ENCODE results near the gene ESD. TPM values are rescaled to one million over a fixed set of nuclear protein-coding genes. Genes with fewer than 3 reads are reported as not detected.

Gene ESD, protein sequence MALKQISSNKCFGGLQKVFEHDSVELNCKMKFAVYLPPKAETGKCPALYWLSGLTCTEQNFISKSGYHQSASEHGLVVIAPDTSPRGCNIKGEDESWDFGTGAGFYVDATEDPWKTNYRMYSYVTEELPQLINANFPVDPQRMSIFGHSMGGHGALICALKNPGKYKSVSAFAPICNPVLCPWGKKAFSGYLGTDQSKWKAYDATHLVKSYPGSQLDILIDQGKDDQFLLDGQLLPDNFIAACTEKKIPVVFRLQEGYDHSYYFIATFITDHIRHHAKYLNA
- total RNA-seq (ENCODE audit: low replicate concordance): 141 and 176 TPM in 2 replicates

DNA sequence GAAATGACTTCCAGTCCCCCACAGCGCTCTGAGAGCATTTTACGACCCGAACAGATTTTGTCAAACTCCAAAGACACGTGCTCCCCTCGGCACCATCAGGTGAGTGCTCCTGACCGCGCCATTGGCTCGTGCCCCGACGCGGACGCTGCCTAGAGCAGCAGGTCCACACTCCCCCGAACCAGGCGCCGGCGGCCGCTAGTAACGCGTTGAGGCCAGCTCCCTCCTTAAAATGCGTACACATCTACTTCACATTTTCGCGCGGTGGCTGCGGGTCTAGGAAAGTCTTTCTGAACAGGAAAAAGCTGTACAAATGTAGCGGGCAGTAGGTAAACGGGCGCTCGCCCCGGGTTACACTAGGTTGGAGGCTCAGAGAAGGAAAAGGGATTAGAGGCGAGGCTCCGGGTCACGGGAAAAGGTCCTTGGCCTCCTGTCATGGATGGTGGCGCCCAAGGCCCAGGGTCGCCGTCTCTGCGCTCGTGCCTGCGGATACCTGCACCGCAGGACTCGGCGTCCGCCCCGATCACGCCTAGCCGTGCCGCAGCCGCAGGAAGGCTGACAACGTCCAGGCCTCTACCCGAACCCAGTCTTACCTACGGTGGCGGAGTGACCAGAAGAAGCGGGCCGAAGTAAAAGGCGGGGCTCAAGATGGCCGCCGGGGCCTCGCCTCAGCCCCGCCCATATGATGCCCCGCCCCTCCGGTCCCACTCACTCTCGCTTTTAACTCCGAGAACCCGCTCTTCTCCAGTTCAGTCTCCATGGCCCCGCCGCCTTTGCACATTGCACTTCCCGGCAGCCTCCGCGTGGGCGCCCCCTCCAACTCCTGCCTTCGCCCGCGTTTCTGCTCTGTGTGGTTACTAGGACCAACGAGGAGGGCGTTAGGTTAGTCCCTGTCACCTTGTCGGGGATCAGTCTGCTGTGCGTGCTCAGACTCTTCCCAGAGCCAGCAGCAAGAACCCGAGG, at the start of gene ESD:
ESD (minus strand) TSS at position 647 of the 960 bp plus-strand sequence. CDS start 5,748 bp downstream, outside the sequence.
- H3K4me3 ChIP-seq (ENCODE audit: low read depth, low read length): peak within 1 kb of the TSS; percentile 87
- DNase-seq (ENCODE audit: low read depth): peak; percentile 89
- TF ChIP-seq, protein P1, sequence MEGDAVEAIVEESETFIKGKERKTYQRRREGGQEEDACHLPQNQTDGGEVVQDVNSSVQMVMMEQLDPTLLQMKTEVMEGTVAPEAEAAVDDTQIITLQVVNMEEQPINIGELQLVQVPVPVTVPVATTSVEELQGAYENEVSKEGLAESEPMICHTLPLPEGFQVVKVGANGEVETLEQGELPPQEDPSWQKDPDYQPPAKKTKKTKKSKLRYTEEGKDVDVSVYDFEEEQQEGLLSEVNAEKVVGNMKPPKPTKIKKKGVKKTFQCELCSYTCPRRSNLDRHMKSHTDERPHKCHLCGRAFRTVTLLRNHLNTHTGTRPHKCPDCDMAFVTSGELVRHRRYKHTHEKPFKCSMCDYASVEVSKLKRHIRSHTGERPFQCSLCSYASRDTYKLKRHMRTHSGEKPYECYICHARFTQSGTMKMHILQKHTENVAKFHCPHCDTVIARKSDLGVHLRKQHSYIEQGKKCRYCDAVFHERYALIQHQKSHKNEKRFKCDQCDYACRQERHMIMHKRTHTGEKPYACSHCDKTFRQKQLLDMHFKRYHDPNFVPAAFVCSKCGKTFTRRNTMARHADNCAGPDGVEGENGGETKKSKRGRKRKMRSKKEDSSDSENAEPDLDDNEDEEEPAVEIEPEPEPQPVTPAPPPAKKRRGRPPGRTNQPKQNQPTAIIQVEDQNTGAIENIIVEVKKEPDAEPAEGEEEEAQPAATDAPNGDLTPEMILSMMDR (IDR thresholded peaks at IDR 0.05; ENCODE audit: insufficient read depth, low read length): no peak

DNA sequence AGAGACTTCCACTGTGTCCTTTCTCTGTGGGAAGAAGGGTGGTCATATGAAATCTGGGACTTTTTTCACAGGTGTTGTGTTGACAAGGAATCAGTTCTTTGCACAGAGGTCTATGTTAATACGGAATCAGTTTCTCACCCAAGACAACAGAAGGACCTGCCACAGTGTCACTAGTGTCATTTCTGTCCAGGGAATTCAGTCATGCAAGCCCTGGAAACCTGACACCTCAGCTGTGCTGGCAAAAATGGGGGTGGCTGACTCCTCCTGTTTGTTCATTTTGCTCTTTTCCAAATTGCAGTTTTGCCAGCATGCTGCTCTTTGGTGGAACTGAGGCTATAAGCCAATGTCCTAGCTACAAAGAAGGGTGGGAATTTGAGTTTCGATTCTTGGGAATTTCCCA, 49.8 kb upstream of the ESD start:
- no peak for DNase-seq (ENCODE audit: low read depth)
- no peak overlapping the region for H3K4me3 ChIP-seq (ENCODE audit: low read depth, low read length)
- TF ChIP-seq, protein P1 (IDR thresholded peaks at IDR 0.05; ENCODE audit: insufficient read depth, low read length): no peak

DNA sequence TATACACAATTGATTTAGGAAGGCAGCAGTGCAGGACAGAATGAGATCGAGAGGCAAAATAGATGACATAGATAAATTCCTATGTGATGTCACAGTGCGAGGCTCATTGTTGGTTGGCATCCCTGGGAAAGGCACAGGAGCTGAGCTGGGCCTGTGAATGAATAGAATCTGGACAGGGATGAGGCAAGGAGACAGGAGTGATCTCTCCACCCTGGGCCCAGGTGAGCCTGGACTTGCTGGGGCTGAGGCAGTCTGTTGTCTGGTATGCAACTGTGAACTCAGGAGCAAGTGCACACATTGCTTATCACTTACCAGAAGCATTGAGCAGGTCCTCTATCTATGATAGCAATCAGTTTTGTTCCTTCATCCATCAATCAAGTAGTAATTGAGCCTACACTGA, 48.2 kb upstream of the ESD start:
- DNase-seq (ENCODE audit: low read depth): no peak
- no peak overlapping the region for H3K4me3 ChIP-seq (ENCODE audit: low read depth, low read length)
- TF ChIP-seq, protein P1 (IDR thresholded peaks at IDR 0.05; ENCODE audit: insufficient read depth, low read length): no peak

DNA sequence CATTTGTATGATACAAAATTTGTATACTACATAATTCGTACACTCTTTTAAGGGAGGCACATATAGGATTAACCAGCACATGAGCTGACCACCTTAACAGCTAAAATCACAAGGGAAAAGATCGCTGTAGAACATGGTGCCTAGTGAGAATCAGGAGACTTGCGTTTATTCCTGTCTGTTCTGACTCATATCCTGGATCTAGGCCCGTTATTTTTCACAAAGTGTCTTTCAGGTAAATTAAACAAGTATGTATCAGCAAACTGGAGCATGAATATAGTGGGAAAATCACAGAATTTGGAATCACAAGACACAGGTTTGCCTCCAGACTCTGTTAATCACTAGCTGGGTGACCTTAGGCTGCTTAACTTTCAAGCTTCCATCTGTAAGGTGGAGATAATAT, 47.5 kb upstream of the ESD start:
- no peak for DNase-seq (ENCODE audit: low read depth)
- H3K4me3 ChIP-seq (ENCODE audit: low read depth, low read length): no peak overlapping the region
- TF ChIP-seq, protein P1 (IDR thresholded peaks at IDR 0.05; ENCODE audit: insufficient read depth, low read length): no peak

DNA sequence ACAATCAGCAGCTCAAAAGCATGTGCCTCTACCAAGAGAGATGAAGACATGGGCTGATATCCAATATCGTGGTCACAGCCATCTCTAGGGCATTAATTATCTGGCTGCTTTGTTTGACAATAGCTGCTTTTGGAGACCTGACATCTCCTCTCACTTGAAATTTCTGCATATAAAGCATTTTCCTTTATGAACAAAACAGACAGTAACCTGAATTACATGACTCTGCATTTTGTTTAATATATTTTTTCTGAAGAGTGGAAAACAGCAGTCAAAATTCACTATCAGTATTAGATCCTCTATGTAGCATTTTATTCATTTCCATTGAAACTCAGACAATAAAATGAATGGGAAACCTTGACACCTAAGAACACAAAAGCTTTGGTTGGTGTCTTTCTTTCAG, 42.4 kb upstream of the ESD start:
- no peak for DNase-seq (ENCODE audit: low read depth)
- no peak overlapping the region for H3K4me3 ChIP-seq (ENCODE audit: low read depth, low read length)
- TF ChIP-seq, protein P1 (IDR thresholded peaks at IDR 0.05; ENCODE audit: insufficient read depth, low read length): no peak

DNA sequence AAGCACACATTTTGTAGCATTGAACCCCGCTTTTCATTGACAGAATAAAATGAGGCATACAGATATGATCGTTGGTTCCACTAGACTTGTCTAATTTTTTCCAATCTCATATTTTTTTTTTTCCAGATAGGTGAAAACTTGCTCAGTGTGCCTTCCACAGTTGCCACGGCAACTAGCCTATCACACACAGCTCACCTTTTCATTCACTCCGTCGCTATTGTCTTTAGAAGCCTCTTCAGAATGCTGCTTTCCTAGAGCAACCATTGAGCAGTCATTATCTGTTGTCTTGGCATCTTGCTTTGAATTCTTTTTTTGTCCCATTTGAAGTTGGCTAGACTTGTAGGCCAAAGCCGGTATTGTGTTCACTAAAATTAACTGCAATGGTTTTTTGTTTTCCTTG, 37.7 kb upstream of the ESD start:
- TF ChIP-seq, protein P1 (IDR thresholded peaks at IDR 0.05; ENCODE audit: insufficient read depth, low read length): no peak
- DNase-seq (ENCODE audit: low read depth): no peak
- no peak overlapping the region for H3K4me3 ChIP-seq (ENCODE audit: low read depth, low read length)

Data from fibroblast of the aortic adventitia (primary cell).